OCI-M1 (cell line): ENCODE data around the gene TBC1D1.

Experiments
- DNase-seq: peaks from one replicate; lab custom pipeline; 2025; lab: John Stamatoyannopoulos, UW

TBC1D1 gene

GRCh38 chr4:38131371-38132091 lies 240.6 kb downstream of the TBC1D1 start:
- DNase-seq: no peak

GRCh38 chr4:38132107-38132673 lies 241.3 kb downstream of the TBC1D1 start:
- no peak for DNase-seq

GRCh38 chr4:38132843-38133662 lies 242.2 kb downstream of the TBC1D1 start:
- no peak for DNase-seq

- DNase-seq: no peak
These were observed 243.0 kb downstream of the TBC1D1 start for GRCh38 chr4:38133711-38134480.

- no peak for DNase-seq
These were observed 244.3 kb downstream of the TBC1D1 start for GRCh38 chr4:38135201-38135600.

GRCh38 chr4:38136604-38137003 lies 245.7 kb downstream of the TBC1D1 start:
- DNase-seq: no peak

- DNase-seq: no peak
These were observed 246.2 kb downstream of the TBC1D1 start for GRCh38 chr4:38137080-38137479.

- DNase-seq: no peak
These were observed 247.5 kb downstream of the TBC1D1 start for GRCh38 chr4:38138363-38138762.

GRCh38 chr4:38139187-38139586 lies 248.3 kb downstream of the TBC1D1 start:
- no peak for DNase-seq

- DNase-seq: no peak
These were observed 249.8 kb downstream of the TBC1D1 start for GRCh38 chr4:38140643-38141203.

- no peak for DNase-seq
These were observed 251.1 kb downstream of the TBC1D1 start for GRCh38 chr4:38141808-38142500.

- no peak for DNase-seq
These were observed 253.1 kb downstream of the TBC1D1 start for GRCh38 chr4:38144031-38144430.

- no peak for DNase-seq
These were observed 254.3 kb downstream of the TBC1D1 start for GRCh38 chr4:38145033-38145678.

- DNase-seq: no peak
These were observed 254.9 kb downstream of the TBC1D1 start for GRCh38 chr4:38145741-38146140.

- DNase-seq: no peak
These were observed 255.5 kb downstream of the TBC1D1 start for GRCh38 chr4:38146383-38146782.

- DNase-seq: no peak
These were observed 258.6 kb downstream of the TBC1D1 start for GRCh38 chr4:38149472-38149996.

GRCh38 chr4:38149997-38150671 lies 259.2 kb downstream of the TBC1D1 start:
- no peak for DNase-seq

GRCh38 chr4:38150766-38151165 lies 259.9 kb downstream of the TBC1D1 start:
- DNase-seq: no peak

- no peak for DNase-seq
These were observed 261.0 kb downstream of the TBC1D1 start for GRCh38 chr4:38151873-38152272.

GRCh38 chr4:38152305-38152704 lies 261.4 kb downstream of the TBC1D1 start:
- DNase-seq: no peak
